Hematopoietic multipotent progenitor cell treated with erythropoietin and hydrocortisone succinate and interleukin-3 and kit ligand, for 8 days (in vitro differentiated cells): ENCODE results near the gene RGMB.

Source experiments
- DNase-seq: peaks from one replicate; pipeline ENCODE4 v3.0.0-alpha.2; 2015

RGMB gene

DNA sequence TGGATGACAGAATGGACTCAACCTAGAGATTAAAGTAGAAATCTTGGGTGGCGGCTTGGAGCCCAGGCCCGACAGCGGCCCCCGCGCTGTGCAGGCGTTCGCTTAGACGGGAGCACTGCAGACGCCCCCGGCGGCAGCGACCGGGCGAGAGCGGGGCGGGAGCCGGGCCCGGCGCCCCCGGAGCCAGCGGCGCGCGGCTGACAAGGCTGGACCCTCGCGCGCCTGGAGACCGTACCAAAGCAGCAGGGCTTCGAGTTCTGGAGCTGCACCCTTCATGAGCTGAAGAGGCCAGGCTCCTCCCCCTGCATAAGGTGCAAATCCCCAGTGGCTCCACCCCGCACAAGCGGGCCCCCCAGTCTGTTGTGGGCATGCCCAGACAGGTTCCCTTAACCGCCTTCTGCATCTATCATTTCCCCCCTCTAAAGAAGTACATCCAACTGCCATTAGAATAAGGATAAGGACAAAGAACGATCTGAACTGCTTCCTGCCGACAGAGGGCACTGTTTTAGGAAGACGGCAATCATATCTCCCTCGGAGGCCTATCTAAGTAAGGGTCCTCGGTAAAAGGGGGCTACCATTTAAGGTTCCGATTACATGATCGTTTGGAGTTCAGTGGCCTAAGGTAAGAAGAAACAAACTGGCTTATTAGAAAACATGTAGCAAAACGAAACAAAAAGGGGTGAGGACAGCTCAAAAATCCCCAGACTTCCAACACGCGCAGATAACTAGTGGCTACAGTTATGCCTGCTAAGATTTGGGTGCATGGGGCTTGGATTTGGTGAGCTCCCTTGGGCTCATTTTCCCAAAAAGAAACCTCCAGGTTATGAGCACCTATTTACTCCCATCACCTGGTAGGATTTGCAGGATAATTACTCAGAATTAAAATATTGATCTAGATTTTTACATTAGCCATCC is 66.3 kb downstream of the RGMB start:
- DNase-seq, result peak; percentile 25

DNA sequence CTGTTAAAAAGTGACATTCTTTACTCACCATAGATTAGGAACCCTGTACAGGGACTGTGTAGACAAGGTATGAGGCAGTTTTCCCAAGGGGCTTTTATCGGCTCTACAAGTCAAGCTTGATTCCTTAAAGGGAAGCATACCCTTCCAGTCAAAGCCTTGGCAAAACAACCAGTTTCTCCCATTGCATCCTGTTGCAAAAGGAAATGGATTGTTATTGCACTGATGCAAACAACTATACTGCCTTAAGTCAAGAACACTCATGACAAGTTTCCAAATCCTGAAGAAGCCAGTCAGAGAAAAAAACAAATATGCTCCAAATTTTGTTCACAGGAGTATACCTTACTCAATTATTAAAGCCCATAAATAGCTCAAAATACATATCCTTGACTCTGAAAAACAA is 67.5 kb downstream of the RGMB start:
- no peak for DNase-seq

GRCh38 chr5:98843481-98843880 is 70.0 kb downstream of the RGMB start:
- DNase-seq, result no peak

GRCh38 chr5:98844865-98845264 is 71.4 kb downstream of the RGMB start:
- DNase-seq, result no peak

- no peak for DNase-seq
Observed at GRCh38 chr5:98845878-98846277, 72.4 kb downstream of the RGMB start.
